IMR-90 (cell line): ENCODE data around the gene SYTL3. TPM values are rescaled to one million over a fixed set of nuclear protein-coding genes. Genes with fewer than 3 reads are reported as not detected.

Experiments
- ATAC-seq: fragments of 200-7000 bp; cut with Tn5 transposase; 2 replicates; pipeline ENCODE4 v1.9.1; 2020; ENCODE audit warnings: low read depth, mild to moderate bottlenecking, moderate library complexity
- BruUV-seq: library from RNA; stranded (reverse); fragments of 400-500 nt; replicated peaks from 2 replicates; lab custom pipeline; 2021; lab: Mats Ljungman, UMichigan
- CTCF ChIA-PET: fragments of 300-600 bp; formaldehyde crosslinking; extraction: SDS; loops from one replicate; lab custom pipeline; 2021; ENCODE audit warnings: antibody characterized with exemption; lab: Yijun Ruan, JAX
- POLR2A ChIA-PET: fragments of 300-600 bp; sonication (Branson Sonifier 250); formaldehyde crosslinking; loops from one replicate; lab custom pipeline; 2022; ENCODE audit warnings: antibody characterized with exemption; ENCODE audit not compliant: unreplicated experiment; lab: Charles Lee
- DNase-seq: peaks from one replicate; pipeline ENCODE4 v3.0.0; 2013
- H2AFZ ChIP-seq: replicated peaks from 2 replicates; pipeline ENCODE3; 2013; ENCODE audit warnings: low read length, mild to moderate bottlenecking; ENCODE audit not compliant: poor library complexity
- H2AK5ac ChIP-seq: 2 replicates; pipeline ENCODE4 v1.6.1; 2013; ENCODE audit warnings: low read depth, low read length, inconsistent platforms
- H2AK9ac ChIP-seq: replicated peaks from 2 replicates; pipeline ENCODE3; 2013; ENCODE audit warnings: mild to moderate bottlenecking, low read depth, low read length, moderate library complexity; ENCODE audit not compliant: poor library complexity
- H2BK120ac ChIP-seq: 2 replicates; pipeline ENCODE4 v1.6.1; 2013; ENCODE audit warnings: low read depth, low read length, inconsistent platforms
- H2BK15ac ChIP-seq: 3 replicates; pipeline ENCODE4 v1.6.1; 2013; ENCODE audit warnings: low read depth, low read length, inconsistent platforms
- H2BK20ac ChIP-seq: 2 replicates; pipeline ENCODE4 v1.6.1; 2013; ENCODE audit warnings: low read depth, mild to moderate bottlenecking, inconsistent platforms, low read length, moderate library complexity
- H2BK5ac ChIP-seq: 2 replicates; pipeline ENCODE4 v1.6.1; 2013; ENCODE audit warnings: mild to moderate bottlenecking, low read depth, low read length, inconsistent platforms; ENCODE audit not compliant: poor library complexity, severe bottlenecking
- H3K14ac ChIP-seq: replicated peaks from 2 replicates; pipeline ENCODE4 v1.6.1; 2013; ENCODE audit warnings: low read depth, low read length, inconsistent platforms
- H3K18ac ChIP-seq: 2 replicates; pipeline ENCODE4 v1.6.1; 2013; ENCODE audit warnings: low read depth, low read length, control low read depth
- H3K23ac ChIP-seq: 2 replicates; pipeline ENCODE4 v1.6.1; 2013; ENCODE audit warnings: low read depth, low read length, inconsistent platforms
- H3K27ac ChIP-seq: 2 replicates; pipeline ENCODE4 v1.5.1; 2013; ENCODE audit warnings: mild to moderate bottlenecking, control low read depth, low read length; ENCODE audit not compliant: insufficient read depth
- H3K27me3 ChIP-seq: 2 replicates; pipeline ENCODE4 v1.6.1; 2013; ENCODE audit warnings: low read length; ENCODE audit not compliant: control insufficient read depth, insufficient read depth
- H3K36me3 ChIP-seq: 2 replicates; pipeline ENCODE4 v1.6.1; 2013; ENCODE audit warnings: low read length, mixed read lengths; ENCODE audit not compliant: control insufficient read depth, insufficient read depth
- H3K4ac ChIP-seq: 2 replicates; pipeline ENCODE4 v1.6.1; 2013; ENCODE audit warnings: low read depth, low read length, inconsistent platforms
- H3K4me1 ChIP-seq: 2 replicates; pipeline ENCODE4 v1.6.1; 2013; ENCODE audit warnings: low read length, mixed read lengths; ENCODE audit not compliant: control insufficient read depth, insufficient read depth
- H3K4me2 ChIP-seq: 2 replicates; pipeline ENCODE4 v1.6.1; 2013; ENCODE audit warnings: low read depth, mild to moderate bottlenecking, control low read depth, low read length, moderate library complexity
- H3K4me3 ChIP-seq: 2 replicates; pipeline ENCODE4 v1.5.1; 2013; ENCODE audit warnings: low read depth, mild to moderate bottlenecking, control low read depth, low read length, moderate library complexity; ENCODE audit not compliant: insufficient read depth
- H3K56ac ChIP-seq: 2 replicates; pipeline ENCODE4 v1.6.1; 2013; ENCODE audit warnings: low read length, inconsistent platforms; ENCODE audit not compliant: insufficient read depth; ENCODE audit errors: extremely low read depth
- H3K79me1 ChIP-seq, 2 experiments: 2 replicates each; pipeline ENCODE4 v1.6.1; 2013; ENCODE audit warnings: low read length in 2 of 2, inconsistent platforms in 1 of 2, low read depth in 1 of 2
- H3K9ac ChIP-seq: 2 replicates; pipeline ENCODE4 v1.6.1; 2013; ENCODE audit warnings: low read depth, low read length, control low read depth
- H3K9me1 ChIP-seq: 2 replicates; pipeline ENCODE4 v1.6.1; 2013; ENCODE audit warnings: low read length, inconsistent platforms; ENCODE audit not compliant: insufficient read depth
- H3K9me3 ChIP-seq: 2 replicates; pipeline ENCODE4 v1.6.1; 2013; ENCODE audit warnings: low read length; ENCODE audit not compliant: control insufficient read depth, insufficient read depth
- H4K20me1 ChIP-seq: 2 replicates; pipeline ENCODE4 v1.6.1; 2013; ENCODE audit warnings: low read length, inconsistent platforms; ENCODE audit not compliant: insufficient read depth
- H4K5ac ChIP-seq: 2 replicates; pipeline ENCODE4 v1.6.1; 2013; ENCODE audit warnings: mild to moderate bottlenecking, low read depth, low read length, control low read depth
- H4K8ac ChIP-seq, 2 experiments: 2 replicates each; pipeline ENCODE4 v1.6.1; 2013; ENCODE audit warnings: low read depth in 2 of 2, low read length in 2 of 2, control low read depth in 1 of 2, inconsistent platforms in 1 of 2
- H4K91ac ChIP-seq: 2 replicates; pipeline ENCODE4 v1.6.1; 2013; ENCODE audit warnings: low read depth, low read length, inconsistent platforms; ENCODE audit not compliant: insufficient read depth
- FOS ChIP-seq: fragments of 150-350 bp; IDR thresholded peaks from 2 replicates; pipeline ENCODE4 v1.6.1; 2016; ENCODE audit warnings: low read depth, low read length
- MXI1 ChIP-seq: IDR thresholded peaks from 2 replicates; pipeline ENCODE4 v1.6.1; 2012; ENCODE audit warnings: low read depth, mild to moderate bottlenecking, low read length, moderate library complexity, borderline replicate concordance
- SMC3 ChIP-seq: fragments of 150-350 bp; IDR thresholded peaks from 2 replicates; pipeline ENCODE4 v1.6.1; 2016; ENCODE audit warnings: low read depth, mild to moderate bottlenecking, antibody characterized with exemption, low read length, moderate library complexity
- WGBS, 2 experiments: methylation state at CpG; one replicate each; pipeline versions ENCODE4 v1.1.5 to v1.1.7; 2013; ENCODE audit warnings: missing lambda C conversion rate in 2 of 2; ENCODE audit not compliant: insufficient read length in 1 of 2; ENCODE audit errors: extremely low coverage in 2 of 2; 5-methylcytosine and 5-hydroxymethylcytosine counted together
- dilution Hi-C: fragments of 300-500 bp; cut with HindIII; formaldehyde crosslinking; loops from one replicate; pipeline ENCODE4 v1.14.3; 2018; ENCODE audit warnings: low sequenced_read_pairs; ENCODE audit not compliant: unreplicated experiment
- in situ Hi-C: fragments of 300-500 bp; cut with MboI; formaldehyde crosslinking; loops from 3 replicates; pipeline ENCODE4 v1.14.3; 2019; ENCODE audit warnings: low sequenced_read_pairs, inconsistent platforms, mixed read lengths
- intact Hi-C: fragments of 100-400 bp; cut with micrococcal nuclease; formaldehyde crosslinking; loops from 2 replicates; pipeline ENCODE4 v1.10.0; 2022
- polyA plus RNA-seq, 3 experiments: library from polyadenylated mRNA; depleted of rRNA; stranded (reverse); fragments of >200 nt; gene quantifications; 2 replicates each; pipeline ENCODE4 v1.2.3, GENCODE V29; 2012; ENCODE audit warnings: low replicate concordance in 1 of 3
- total RNA-seq: library from RNA; depleted of rRNA; stranded (reverse); fragments of >200 nt; gene quantifications from 2 replicates; pipeline ENCODE4 v1.2.3, GENCODE V29; 2012

The SYTL3 gene
- total and polyA plus RNA-seq, 2 of the 4 experiments (the other 2 are of a cell fraction), result 2.9 to 4.3 TPM

DNA sequence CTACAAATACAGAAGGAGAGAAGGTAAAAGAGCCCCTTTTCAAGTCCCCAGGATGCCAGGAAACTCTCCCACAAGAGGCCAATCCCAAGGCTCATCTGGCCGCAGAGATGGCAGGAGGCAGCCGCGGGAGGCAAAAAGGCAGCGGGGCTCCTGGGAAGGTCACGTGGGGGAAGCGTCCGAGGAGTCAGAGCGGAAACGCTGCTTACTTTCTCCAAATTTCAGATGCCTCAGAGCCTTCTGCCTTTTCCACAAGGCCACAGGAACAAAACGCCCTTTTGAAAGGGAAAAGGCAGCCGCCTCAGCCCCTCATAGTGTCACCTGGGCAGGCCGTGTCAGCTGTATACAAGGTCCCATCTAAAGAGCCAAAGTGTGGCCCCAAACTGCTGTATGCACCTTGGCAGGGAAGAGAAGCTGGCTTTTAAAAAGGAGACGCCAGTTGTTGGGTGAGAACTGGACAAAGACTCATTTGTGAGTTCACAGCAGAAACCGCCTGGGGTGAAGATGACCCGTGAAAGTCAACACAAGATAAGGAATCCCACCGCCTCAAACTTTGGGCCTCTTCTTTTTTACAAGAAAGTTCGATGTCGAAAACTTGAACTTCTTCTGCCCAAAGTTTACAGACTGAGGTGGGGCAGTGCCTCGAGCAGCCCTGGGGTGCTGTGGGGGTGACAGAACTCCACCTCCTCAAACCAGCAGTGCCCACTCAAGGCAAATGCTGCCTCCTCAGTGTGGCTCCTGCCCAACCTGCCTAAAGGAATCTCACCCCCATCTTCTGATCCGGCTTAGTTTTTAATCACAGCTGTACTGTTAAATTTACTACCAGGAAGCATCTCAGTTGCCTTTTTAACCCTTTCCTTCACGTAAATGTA, 124.0 kb downstream of the SYTL3 start:
- Histone ChIP-seq H2AFZ (no peak overlapping the region), H3K27me3 (no peaks in the 10 kb centered on the region), H3K9me3 (no peaks in the 10 kb centered on the region), H3K27ac (no peak overlapping the region), H3K4me3 (no peak overlapping the region), H3K79me1 (peaks cover 19 to 26% of the 10 kb centered on the region in 2 experiments), H4K91ac (no peak overlapping the region), H2AK9ac (no peak overlapping the region), H2BK5ac (no peak overlapping the region), H4K8ac (no peak overlapping the region), H3K4me2 (no peak overlapping the region), H2BK120ac (no peak overlapping the region), H3K56ac (no peak overlapping the region), H2BK15ac (no peak overlapping the region), H3K4me1 (no peaks in the 10 kb centered on the region), H2AK5ac (no peak overlapping the region), H3K14ac (no peak overlapping the region), H3K4ac (no peak overlapping the region), H3K36me3 (peaks cover 56% of the 10 kb centered on the region), H3K9ac (no peak overlapping the region), H4K20me1 (no peaks in the 10 kb centered on the region), H3K18ac (no peak overlapping the region), H3K9me1 (peaks cover 10% of the 10 kb centered on the region; the same call in 1 of the 2 replicates), H4K5ac (no peak overlapping the region), H2BK20ac (no peak overlapping the region), H3K23ac (no peak overlapping the region)
- intact Hi-C loops, result no loop called here
- DNase-seq, result no peak
- ChIA-PET CTCF (no interaction called here), POLR2A (no interaction called here)
- dilution Hi-C loops, result no loop called here
- BruUV-seq, result no TSS peak
- no peak for TF ChIP-seq MXI1
- TF ChIP-seq SMC3, result no peak
- TF ChIP-seq FOS, result no peak
- ATAC-seq, result no peak
- WGBS, 2 experiments, result 57% methylated on average over 7 of the region's 21 CpGs; no CpG with 5 or more reads in 1 of the 2 experiments
- in situ Hi-C loops, result no loop called here
